Measurements from ENCODE around the gene TNFRSF4. TPM values are rescaled to one million over a fixed set of nuclear protein-coding genes. Genes with fewer than 3 reads are reported as not detected.

The TNFRSF4 gene
- total and polyA plus RNA-seq, 2 donors from 2014 or later = 3.3 to 5.1 TPM

DNA sequence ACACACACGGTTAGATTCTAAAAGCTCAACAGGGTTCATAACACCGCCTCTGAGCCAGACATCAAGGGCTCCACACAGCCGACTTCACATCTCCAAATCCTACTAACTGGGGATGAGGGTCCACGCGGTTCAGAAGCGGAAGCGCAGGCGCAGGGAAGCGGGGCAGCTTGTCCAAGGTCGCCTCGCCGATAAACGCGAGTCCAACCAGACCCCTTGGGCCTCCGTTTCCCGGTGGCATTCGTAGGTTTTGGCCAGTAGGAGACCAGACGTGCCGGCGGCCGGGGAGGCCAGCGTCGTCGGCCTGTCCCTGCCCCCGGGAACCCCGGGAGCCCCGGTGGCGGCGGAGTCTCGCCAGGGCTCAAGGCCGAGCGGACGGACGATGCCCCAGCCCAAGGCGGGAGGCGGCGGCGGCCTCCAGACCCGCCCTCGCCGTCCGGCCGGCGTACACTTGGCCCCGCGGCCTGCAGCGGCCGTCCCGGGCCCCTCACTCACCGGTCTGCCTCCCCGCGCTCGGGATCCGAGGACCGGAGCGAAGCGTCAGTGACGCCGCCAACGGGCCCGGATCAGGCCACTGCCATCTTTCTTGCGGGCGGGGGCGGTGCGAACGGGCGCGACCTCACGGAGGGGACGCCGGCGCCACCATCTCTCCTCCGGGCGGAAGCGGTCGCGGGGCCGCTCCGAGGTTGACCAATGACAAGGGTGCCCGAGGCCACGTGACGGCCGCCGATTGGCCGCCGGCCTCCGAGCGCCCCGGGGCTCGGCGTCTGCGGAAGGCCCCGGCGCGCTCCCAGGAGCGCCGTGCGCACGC lies 17.7 kb upstream of the TNFRSF4 start, which contains the start of gene SDF4:
Gene SDF4 (minus strand): TSS at position 602 of the 808 bp plus-strand sequence. CDS start 3,229 bp downstream, outside the sequence.
- intact Hi-C loops (cut with DNase I) = loop anchor here (10.0 kb wide), 1 partner anchor 107 kb away; no protein-coding TSS in a partner anchor
- FAIRE-seq (no peak), DNase-seq (peak; percentile 97 to 99 (median 97))
- peak within 1 kb of the TSS; percentile 79 to 98 (median 93) for H3K4me3 ChIP-seq (ENCODE audit: low read length in 3 of 3)
- H3K27ac ChIP-seq (ENCODE audit: low read depth in 2 of 2, low read length in 2 of 2) = peak within 1 kb of the TSS; percentile 69 to 82
- peak within 1 kb of the TSS; percentile 48 to 99 (median 85) for H3K9ac ChIP-seq (ENCODE audit: low read length in 3 of 3)
- H3K27me3 ChIP-seq (ENCODE audit: control insufficient read depth, insufficient read depth, low read length) = no peaks in the 10 kb centered on the region
- peaks cover 0 to 25% (median 12%) of the 10 kb centered on the region in 3 donors for H3K4me1 ChIP-seq (ENCODE audit: control insufficient read depth in 2 of 3, insufficient read depth in 2 of 3, low read depth in 1 of 3, low read length in 3 of 3)
- H3K36me3 ChIP-seq (ENCODE audit: control insufficient read depth in 2 of 3, insufficient read depth in 3 of 3, low read length in 3 of 3) = peaks cover 0 to 7% (median 6%) of the 10 kb centered on the region in 3 donors
- TF ChIP-seq, protein P1, sequence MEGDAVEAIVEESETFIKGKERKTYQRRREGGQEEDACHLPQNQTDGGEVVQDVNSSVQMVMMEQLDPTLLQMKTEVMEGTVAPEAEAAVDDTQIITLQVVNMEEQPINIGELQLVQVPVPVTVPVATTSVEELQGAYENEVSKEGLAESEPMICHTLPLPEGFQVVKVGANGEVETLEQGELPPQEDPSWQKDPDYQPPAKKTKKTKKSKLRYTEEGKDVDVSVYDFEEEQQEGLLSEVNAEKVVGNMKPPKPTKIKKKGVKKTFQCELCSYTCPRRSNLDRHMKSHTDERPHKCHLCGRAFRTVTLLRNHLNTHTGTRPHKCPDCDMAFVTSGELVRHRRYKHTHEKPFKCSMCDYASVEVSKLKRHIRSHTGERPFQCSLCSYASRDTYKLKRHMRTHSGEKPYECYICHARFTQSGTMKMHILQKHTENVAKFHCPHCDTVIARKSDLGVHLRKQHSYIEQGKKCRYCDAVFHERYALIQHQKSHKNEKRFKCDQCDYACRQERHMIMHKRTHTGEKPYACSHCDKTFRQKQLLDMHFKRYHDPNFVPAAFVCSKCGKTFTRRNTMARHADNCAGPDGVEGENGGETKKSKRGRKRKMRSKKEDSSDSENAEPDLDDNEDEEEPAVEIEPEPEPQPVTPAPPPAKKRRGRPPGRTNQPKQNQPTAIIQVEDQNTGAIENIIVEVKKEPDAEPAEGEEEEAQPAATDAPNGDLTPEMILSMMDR (IDR thresholded peaks at IDR 0.05; ENCODE audit: borderline replicate concordance, extremely low read depth, insufficient read depth) = no peak
- no peaks in the 10 kb centered on the region for H3K9me3 ChIP-seq (ENCODE audit: control insufficient read depth in 2 of 3, insufficient read depth in 1 of 3, low read length in 3 of 3)

DNA sequence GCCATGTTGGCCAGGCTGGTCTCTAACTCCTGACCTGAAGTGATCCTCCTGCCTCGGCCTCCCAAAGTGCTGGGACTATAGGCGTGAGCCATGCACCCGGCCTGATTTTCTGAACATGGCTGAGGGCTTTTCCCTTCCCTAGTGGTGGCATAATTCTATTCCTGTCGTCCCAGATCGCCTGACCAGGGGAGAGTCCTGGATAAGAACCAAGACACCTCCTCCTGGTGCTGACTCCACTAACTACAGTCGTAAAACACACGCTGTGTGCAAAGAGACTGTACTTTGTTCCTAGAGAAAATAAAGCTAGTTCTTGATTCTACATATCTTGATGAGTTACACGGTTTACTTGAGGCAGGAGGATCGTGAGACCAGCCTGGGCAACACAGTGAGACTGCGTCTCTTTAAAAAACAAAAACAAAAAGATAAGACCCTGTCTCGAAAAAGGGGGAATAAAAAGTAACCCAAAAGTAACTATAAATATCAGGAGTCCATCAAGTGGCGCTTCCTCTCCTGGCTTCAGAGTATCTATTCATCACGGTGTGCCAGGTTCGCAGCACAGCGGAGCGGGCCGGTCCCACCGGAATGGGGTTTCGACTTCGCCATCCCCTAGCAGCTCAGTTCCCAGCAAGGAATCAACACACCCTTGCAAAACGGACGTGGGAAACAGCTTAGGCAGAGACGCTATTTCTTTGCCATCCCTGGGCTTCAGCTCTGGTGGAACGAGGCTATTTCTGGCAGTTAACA lies 16.9 kb upstream of the TNFRSF4 start:
- intact Hi-C loops (cut with DNase I) = loop anchor here (10.0 kb wide), 1 partner anchor 106 kb away; no protein-coding TSS in a partner anchor
- FAIRE-seq = no peak
- Histone ChIP-seq H3K4me3 (ENCODE audit: low read length in 3 of 3) (peak overlapping the region; percentile 79 to 98 (median 93)), H3K27me3 (ENCODE audit: control insufficient read depth, insufficient read depth, low read length) (no peaks in the 10 kb centered on the region), H3K27ac (ENCODE audit: low read depth in 2 of 2, low read length in 2 of 2) (peak overlapping the region; percentile 69 to 82), H3K9me3 (ENCODE audit: control insufficient read depth in 2 of 3, insufficient read depth in 1 of 3, low read length in 3 of 3) (no peaks in the 10 kb centered on the region), H3K4me1 (ENCODE audit: control insufficient read depth in 2 of 3, insufficient read depth in 2 of 3, low read depth in 1 of 3, low read length in 3 of 3) (peaks cover 0 to 25% (median 12%) of the 10 kb centered on the region in 3 donors), H3K9ac (ENCODE audit: low read length in 3 of 3) (peak overlapping the region; percentile 48 to 99 (median 85)), H3K36me3 (ENCODE audit: control insufficient read depth in 2 of 3, insufficient read depth in 3 of 3, low read length in 3 of 3) (peaks cover 0 to 8% (median 8%) of the 10 kb centered on the region in 3 donors)
- TF ChIP-seq, protein P1 (IDR thresholded peaks at IDR 0.05; ENCODE audit: borderline replicate concordance, extremely low read depth, insufficient read depth) = peak; percentile 15
- no peak for DNase-seq

DNA sequence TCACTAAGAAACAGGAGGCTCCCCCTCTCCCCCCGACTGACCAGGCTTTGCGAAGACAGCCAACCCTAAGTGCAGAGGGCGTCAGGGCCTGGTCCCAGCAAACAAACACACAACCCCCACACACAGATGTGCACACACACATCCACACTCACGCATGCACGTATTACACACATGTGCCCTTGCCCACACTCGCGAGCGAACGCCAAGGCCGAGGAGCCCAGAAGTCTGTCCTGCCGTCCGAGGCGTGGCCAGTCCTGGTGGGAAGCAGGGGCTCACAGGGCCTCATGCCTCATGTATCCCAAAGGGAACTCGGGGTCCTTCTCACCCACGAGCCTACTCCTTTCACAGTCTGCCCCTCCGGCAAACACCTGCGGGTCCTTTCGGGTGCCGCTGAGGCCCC lies 15.8 kb upstream of the TNFRSF4 start:
- H3K4me1 ChIP-seq (ENCODE audit: control insufficient read depth in 2 of 3, insufficient read depth in 2 of 3, low read depth in 1 of 3, low read length in 3 of 3) = peaks cover 0 to 25% (median 12%) of the 10 kb centered on the region in 3 donors
- intact Hi-C loops (cut with DNase I) = loop anchor here (10.0 kb wide), 1 partner anchor 105 kb away; no protein-coding TSS in a partner anchor
- H3K27ac ChIP-seq (ENCODE audit: low read depth in 2 of 2, low read length in 2 of 2) = no peak overlapping the region
- no peaks in the 10 kb centered on the region for H3K9me3 ChIP-seq (ENCODE audit: control insufficient read depth in 2 of 3, insufficient read depth in 1 of 3, low read length in 3 of 3)
- TF ChIP-seq, protein P1 (IDR thresholded peaks at IDR 0.05; ENCODE audit: borderline replicate concordance, extremely low read depth, insufficient read depth) = no peak
- DNase-seq (no peak), FAIRE-seq (no peak)
- H3K4me3 ChIP-seq (ENCODE audit: low read length in 3 of 3) = peak overlapping the region in 1 of 3 donors; percentile 93
- peaks cover 0 to 15% (median 13%) of the 10 kb centered on the region in 3 donors for H3K36me3 ChIP-seq (ENCODE audit: control insufficient read depth in 2 of 3, insufficient read depth in 3 of 3, low read length in 3 of 3)
- no peaks in the 10 kb centered on the region for H3K27me3 ChIP-seq (ENCODE audit: control insufficient read depth, insufficient read depth, low read length)
- no peak overlapping the region for H3K9ac ChIP-seq (ENCODE audit: low read length in 3 of 3)
